IPS-NIHi7 (cell line): Measurements from ENCODE around the gene NUBP2.

Source experiments
- DNase-seq: peaks from one replicate; pipeline ENCODE4 v3.0.0; 2012; ENCODE audit warnings: mixed read lengths; ENCODE audit errors: extremely low spot score

The NUBP2 gene

GRCh38 chr16:1828645-1829410 lies 46.1 kb downstream of the NUBP2 start:
- no peak for DNase-seq

GRCh38 chr16:1830213-1830612 lies 47.5 kb downstream of the NUBP2 start:
- no peak for DNase-seq

- no peak for DNase-seq
Observed at GRCh38 chr16:1831186-1832075, 48.7 kb downstream of the NUBP2 start.

- no peak for DNase-seq
Observed at GRCh38 chr16:1832838-1833454, 50.2 kb downstream of the NUBP2 start.

GRCh38 chr16:1834096-1834495 lies 51.3 kb downstream of the NUBP2 start:
- no peak for DNase-seq
